DMS114 treated with DMSO at 0.1 percent for 48 hours (cell line): ENCODE results near the gene STX11.

Experiments used
- DNase-seq: peaks from one replicate; lab custom pipeline; 2025; ENCODE audit not compliant: unreplicated experiment; lab: John Stamatoyannopoulos, UW

STX11 gene

GRCh38 chr6:144141470-144141869, 8.8 kb upstream of the STX11 start:
- no peak for DNase-seq

- DNase-seq, result no peak
Observed at GRCh38 chr6:144143106-144143505, 7.2 kb upstream of the STX11 start.

DNA sequence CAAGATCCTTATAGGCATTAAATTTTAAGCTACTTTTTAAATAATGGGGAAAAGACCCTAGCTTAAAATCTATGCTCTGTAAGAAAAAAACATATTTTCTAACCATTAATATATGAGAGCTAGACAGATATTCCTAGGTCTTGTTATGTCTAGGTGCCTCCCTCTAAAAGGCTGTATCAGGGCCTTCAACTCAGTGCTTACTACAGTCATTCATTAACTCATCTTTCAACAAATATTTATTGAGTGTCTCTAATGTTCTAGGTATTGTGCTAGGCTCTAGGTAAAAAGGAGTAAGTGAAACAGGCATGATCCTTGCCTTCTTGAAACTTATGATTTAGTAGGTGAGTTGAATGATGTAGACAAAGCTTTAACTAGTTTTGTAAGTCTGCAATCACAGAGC, 6.4 kb upstream of the STX11 start:
- no peak for DNase-seq

DNA sequence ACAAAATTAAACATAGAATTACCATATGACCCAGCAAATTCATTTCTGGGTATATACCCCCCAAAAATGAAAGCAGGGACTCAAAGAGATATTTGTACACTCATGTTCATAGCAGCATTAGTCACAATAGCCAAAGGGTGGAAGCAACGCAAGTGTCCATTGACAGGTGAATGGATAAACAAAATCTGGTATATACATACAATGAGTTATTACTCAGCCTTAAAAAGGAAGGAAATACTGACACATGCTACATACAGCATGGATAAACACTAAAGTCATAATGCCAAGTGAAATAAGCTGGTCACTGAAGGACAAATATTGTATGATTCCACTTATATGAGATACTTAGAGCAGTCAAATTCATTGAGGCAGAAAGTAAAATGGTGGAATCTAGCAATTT, 5.3 kb upstream of the STX11 start:
- DNase-seq, result no peak

- no peak for DNase-seq
Observed at GRCh38 chr6:144145541-144145940, 4.8 kb upstream of the STX11 start.

GRCh38 chr6:144148886-144149285, 1.4 kb upstream of the STX11 start:
- DNase-seq, result no peak

DNA sequence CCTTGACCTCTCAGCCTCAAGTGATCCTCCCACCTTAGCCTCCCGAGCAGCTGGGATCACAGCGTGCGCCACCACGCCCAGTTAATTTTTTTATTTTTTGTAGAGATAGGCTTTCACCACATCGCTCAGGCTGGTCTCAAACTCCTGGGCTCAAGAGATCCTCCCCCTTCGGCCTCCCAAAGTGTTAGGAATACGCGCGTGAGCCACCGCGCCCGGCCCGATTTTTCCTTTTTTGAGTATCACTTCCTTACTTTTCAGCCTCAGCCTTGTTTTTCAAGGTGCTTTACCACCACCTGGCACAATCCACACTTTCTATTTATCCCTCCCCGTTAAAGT, 791 bp upstream of the STX11 start:
- DNase-seq, result no peak

DNA sequence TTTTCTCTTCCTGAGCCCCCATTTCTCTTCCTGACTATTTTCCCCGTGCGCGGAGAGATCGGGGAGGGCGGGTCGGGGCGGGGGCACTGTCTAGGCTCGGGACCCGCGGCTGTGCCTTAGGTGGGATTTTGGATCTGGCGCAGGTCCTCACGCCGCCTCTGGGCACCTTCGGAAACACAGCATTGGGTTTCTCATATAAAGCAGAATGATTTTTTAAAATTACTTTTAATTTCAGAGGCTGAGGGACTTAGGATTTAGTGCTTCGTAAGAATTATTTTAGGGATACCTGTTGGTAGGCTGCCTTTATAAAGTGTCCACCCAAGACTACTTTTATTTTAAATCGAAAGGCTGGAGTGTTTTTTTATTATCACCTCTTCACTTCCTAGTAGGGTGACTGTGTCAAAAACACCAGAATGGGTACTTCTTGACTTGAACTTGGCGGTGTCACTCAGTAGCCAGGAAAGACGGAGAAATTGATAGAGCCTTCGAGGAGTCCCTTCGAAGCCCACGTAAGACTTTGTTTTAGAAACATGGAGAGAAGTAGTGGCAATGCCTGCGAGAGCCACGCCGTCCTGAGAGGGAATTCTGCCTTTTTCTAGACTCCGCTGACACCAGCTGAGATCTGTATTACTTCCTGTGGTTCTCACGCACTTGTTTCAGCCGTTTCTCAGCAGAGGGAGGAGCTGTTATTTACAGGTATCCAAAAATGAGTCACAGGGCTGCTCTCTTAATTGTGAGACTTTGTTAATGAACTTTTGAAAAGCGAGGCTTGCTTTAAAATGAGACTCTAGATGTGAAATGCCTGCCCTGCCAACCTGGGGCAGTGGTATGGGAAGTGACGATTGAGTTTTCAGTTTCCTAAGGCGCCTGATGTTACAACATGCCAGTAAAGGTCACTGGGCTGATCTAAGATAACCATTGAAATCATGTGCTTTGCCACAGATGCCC, 667 bp downstream of the STX11 start:
- DNase-seq, result peak; percentile 2

DNA sequence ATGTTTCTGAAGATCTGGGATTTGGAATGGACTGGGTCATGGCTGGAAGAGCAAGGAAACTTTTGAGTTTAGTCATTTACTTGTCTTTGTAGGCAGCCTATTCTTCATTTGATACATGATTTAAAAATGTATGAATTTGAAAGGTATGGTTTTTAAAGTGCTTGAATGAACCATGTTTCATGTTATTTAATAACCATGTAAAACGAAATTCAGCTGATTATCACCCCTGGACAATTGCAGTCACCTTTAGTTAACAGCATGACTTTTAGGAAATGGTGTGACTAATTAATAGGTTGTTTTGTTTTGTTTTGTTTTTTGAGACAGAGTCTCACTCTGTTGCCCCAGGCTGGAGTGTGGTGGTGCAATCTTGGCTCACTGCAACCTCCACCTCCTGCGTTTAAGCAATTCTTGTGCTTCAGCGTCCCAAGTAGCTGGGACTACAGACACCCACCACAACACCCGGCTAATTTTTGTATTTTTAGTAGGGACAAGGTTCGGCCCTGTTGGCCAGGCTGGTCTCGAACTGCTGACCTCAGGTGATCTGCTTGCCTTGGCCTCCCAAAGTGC, 2.1 kb downstream of the STX11 start:
- DNase-seq, result no peak

DNA sequence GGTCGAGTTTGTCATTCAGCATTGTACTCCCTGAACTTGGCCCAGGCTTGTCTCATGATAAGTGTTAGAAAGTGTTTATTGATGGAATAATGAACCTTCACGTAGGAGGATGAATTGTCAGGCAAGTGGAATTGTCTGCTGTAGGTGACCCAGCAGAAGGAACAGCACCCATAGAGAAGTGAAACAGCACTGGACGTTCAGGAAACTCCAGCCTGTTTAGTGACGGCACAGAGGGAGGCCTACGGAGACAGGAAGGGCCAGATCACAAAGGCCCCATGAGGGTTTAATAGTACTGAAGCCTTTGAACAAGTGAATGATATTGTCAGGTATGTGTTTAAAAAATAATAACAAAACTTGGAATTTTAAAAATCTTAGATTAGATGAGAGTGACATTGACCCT, 2.9 kb downstream of the STX11 start:
- DNase-seq, result no peak

DNA sequence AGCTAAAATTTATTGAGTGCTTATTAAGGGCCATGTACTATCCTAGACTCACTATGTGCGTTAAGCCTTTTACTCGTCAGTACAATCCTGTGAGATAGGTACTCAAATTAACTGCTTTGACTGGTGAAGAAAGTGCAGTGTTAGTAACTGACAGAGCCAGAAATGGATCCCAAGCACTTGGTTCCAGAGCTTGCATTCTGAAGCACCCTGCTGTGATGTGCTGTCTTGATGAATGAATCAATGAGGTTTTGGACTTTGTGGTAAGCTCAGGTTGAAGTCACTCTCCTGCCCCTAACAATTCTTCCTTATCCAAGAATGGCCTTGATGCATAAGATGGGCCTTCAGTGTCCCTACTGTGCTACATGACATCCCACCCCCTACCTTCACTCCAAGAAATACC, 3.7 kb downstream of the STX11 start:
- DNase-seq, result no peak

GRCh38 chr6:144155529-144155928, 5.2 kb downstream of the STX11 start:
- DNase-seq, result no peak

DNA sequence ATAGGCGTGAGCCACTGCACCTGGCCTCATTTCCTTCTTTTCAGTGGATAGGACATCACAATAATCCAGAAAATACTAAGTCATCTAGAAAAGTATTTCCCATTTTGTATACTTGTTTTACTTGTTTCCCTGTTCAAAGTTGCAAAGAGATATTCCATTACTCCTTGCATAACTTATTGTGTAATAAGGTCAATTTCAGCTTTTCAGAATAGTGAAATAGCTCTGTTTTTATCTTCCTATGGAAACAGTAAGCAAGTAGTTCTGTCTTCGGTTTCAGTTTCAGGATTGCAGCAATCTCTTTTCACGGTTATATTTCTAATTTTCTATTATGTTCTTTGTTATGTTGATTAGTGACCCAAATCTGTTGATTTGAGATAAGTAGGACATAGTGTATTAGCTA, 6.0 kb downstream of the STX11 start:
- DNase-seq, result no peak

- no peak for DNase-seq
Observed at GRCh38 chr6:144156991-144157390, 6.7 kb downstream of the STX11 start.

DNA sequence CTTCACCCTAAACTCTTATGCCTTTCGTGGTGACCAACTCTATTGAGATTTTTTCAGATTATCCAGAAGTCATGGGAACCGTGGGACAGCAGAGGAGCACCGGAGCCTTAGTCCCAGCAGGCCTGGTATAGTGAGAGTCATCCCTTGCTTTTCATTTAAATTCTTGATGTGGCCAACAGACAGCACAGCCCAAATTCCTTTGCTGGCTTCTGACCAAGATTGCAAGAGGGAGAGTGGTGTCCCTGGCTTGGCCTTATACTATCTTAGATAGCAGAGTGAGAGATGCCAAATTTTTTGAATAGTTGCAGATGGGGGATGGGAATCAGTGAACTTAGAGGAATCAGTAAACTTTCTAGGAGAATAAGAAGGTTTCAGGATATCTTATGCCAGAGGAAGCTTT, 7.8 kb downstream of the STX11 start:
- no peak for DNase-seq

DNA sequence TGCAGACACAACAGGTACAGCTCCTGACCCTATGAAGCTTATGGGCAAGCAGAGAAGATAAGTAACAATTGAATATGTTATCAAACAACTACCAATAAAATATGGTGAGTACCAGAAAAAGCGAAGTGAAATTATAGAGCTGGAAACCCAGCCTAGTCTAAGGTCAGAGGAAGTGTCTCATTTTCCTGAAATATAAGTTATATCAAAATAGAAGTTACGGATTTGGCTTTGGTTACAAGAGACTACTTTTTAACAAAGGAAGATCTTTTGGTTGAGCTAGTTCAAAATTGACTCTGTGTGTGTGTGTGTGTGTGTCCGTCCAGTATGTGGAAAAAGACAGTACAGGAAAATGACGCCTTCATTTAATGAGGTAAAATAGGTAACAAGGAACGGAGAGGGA, 8.9 kb downstream of the STX11 start:
- no peak for DNase-seq

- no peak for DNase-seq
Observed at GRCh38 chr6:144159742-144160141, 9.4 kb downstream of the STX11 start.

GRCh38 chr6:144160431-144161005, 10.2 kb downstream of the STX11 start:
- no peak for DNase-seq

DNA sequence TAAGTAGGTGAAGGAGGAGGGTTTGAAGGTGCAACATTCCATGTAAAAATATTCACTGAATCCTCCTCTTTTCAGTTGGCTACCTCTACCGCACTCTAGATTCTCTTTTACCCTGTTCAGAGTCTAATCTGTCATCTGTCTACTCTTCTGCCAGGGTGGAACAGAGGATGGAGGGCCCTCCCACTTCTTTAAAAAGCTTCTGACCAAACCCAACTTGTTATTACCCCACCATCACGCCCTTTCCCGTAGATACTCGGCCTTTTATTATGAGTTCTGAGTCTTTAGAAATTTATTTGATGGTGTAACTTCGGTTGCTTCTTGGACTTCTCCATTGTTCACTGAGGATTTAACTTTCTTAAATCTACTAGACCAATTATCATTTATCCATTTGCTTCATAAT, 11.7 kb downstream of the STX11 start:
- no peak for DNase-seq

GRCh38 chr6:144162977-144163376, 12.7 kb downstream of the STX11 start:
- DNase-seq, result no peak

DNA sequence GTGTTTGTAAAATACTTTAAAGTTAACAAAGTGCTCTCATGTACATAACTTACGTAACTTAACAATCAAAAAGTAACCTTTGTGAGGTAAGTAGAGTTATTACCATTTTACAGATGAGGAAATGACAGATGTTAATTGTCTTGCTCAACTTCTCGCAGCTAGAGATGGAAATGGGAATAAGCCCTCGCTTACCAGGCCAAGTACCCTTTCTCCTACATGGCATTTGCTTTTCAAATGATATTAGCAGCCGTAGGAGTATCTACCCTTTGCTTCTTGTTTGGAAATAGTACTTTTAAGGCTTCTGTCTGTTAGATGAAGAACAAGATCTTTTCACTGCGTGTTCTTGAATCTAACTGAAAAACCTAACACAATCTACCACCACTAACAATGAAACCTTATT, 15.5 kb downstream of the STX11 start:
- DNase-seq, result no peak

DNA sequence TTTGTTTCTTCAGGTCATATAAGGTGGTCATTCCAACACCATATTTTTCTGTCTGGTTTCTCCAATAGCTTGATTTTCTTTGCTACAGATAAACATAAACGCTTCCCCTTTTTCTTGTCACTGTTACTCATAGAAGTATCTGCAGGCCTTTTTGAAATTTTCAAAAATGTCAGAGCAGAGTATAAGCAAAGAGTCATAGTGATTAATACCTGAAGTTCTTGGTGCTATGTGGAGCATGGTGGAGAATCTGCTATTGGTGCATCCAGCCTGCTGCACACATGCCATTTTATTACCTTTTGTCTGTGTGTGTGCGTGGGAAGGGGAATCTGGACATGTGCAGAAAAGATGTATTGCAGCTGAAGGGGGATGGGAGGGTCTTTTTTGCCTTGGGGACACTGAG, 19.7 kb downstream of the STX11 start:
- no peak for DNase-seq
